HCT116 (cell line): Measurements from ENCODE around the gene CSF1R. TPM values are rescaled to one million over a fixed set of nuclear protein-coding genes. Genes with fewer than 3 reads are reported as not detected.

Source experiments
- ATAC-seq: fragments of 200-7000 bp; cut with Tn5 transposase; 2 replicates; pipeline ENCODE4 v1.9.1; 2020; ENCODE audit warnings: mild to moderate bottlenecking, moderate library complexity
- BruUV-seq: library from RNA; stranded (reverse); fragments of 400-500 nt; replicated peaks from 2 replicates; lab custom pipeline; 2021; lab: Mats Ljungman, UMichigan
- CTCF ChIA-PET: fragments of 300-600 bp; sonication (Branson Sonifier 250); formaldehyde crosslinking; loops from one replicate; lab custom pipeline; 2021; ENCODE audit warnings: antibody characterized with exemption; lab: Charles Lee
- POLR2A ChIA-PET: fragments of 300-600, 350-600 bp; sonication (Branson Sonifier 250); formaldehyde crosslinking; loops from one replicate; lab custom pipeline; 2021; ENCODE audit warnings: antibody characterized with exemption; lab: Charles Lee
- RAD21 ChIA-PET, 2 experiments: fragments of 300-600 bp; sonication (Branson Sonifier 250); formaldehyde crosslinking; loops; one replicate each; lab custom pipeline; 2023; ENCODE audit warnings: low total read pairs in 2 of 2; ENCODE audit not compliant: uncharacterized antibody in 2 of 2, unreplicated experiment in 2 of 2, low non-redundant PET in 1 of 2; lab: Charles Lee
- DNase-seq: peaks from one replicate; pipeline ENCODE4 v3.0.0-alpha.2; 2010; ENCODE audit warnings: low read depth, low spot score
- H2AFZ ChIP-seq: fragments of 200-600 bp; shearing (Covaris generic), sonication (generic); 2 replicates; pipeline ENCODE4 v1.6.1; 2017; ENCODE audit warnings: low read depth, mixed run types, mixed read lengths, antibody characterized with exemption, low read length; ENCODE audit not compliant: poor library complexity, severe bottlenecking
- H3K27ac ChIP-seq: 2 replicates; pipeline ENCODE4 v1.5.1; 2012; ENCODE audit warnings: low read depth, low read length
- H3K27me3 ChIP-seq: fragments of 200-600 bp; sonication (generic); 2 replicates; pipeline ENCODE4 v1.6.1; 2016; ENCODE audit warnings: mixed run types, low read length, mixed read lengths; ENCODE audit not compliant: insufficient read depth
- H3K36me3 ChIP-seq, 2 experiments: fragments of 200-500 bp in 1 of 2; fragments of 200-600 bp in 1 of 2; sonication (Bioruptor generic) in 1 of 2; sonication (generic) in 1 of 2; 2 replicates each; pipeline versions ENCODE4 v1.5.1 to v1.6.1; 2014 to 2016; ENCODE audit warnings: low read length in 2 of 2, inconsistent platforms in 1 of 2, mixed read lengths in 1 of 2, mixed run types in 1 of 2; ENCODE audit not compliant: insufficient read depth in 2 of 2, control insufficient read depth in 1 of 2
- H3K4me1 ChIP-seq, 2 experiments: fragments of 200-600 bp in 1 of 2; sonication (generic) in 1 of 2; 2 replicates each; pipeline versions ENCODE4 v1.5.1 to v1.6.1; 2012 to 2017; ENCODE audit warnings: low read length in 2 of 2, inconsistent platforms in 1 of 2, mild to moderate bottlenecking in 1 of 2, mixed read lengths in 1 of 2, mixed run types in 1 of 2, moderate library complexity in 1 of 2; ENCODE audit not compliant: insufficient read depth in 2 of 2, control insufficient read depth in 1 of 2
- H3K4me2 ChIP-seq: fragments of 200-600 bp; sonication (generic); 2 replicates; pipeline ENCODE4 v1.6.1; 2017; ENCODE audit warnings: mixed run types, low read length, mixed read lengths
- H3K4me3 ChIP-seq, 2 experiments: fragments of 200-600 bp in 1 of 2; sonication (generic) in 1 of 2; replicated peaks in 1 of 2; 2 replicates each; pipeline ENCODE4 v1.5.1; 2011 to 2016; ENCODE audit warnings: low read length in 2 of 2, control low read depth in 1 of 2, low read depth in 1 of 2, mild to moderate bottlenecking in 1 of 2, mixed read lengths in 1 of 2, mixed run types in 1 of 2
- H3K79me2 ChIP-seq: fragments of 200-600 bp; sonication (generic); 2 replicates; pipeline ENCODE4 v1.6.1; 2017; ENCODE audit warnings: mild to moderate bottlenecking, mixed run types, low read length, moderate library complexity, mixed read lengths; ENCODE audit not compliant: insufficient read depth
- H3K9ac ChIP-seq: fragments of 200-600 bp; sonication (generic); 2 replicates; pipeline ENCODE4 v1.6.1; 2016; ENCODE audit warnings: low read length, mixed read lengths
- H3K9me2 ChIP-seq: fragments of 200-600 bp; sonication (generic), shearing (Covaris generic); 2 replicates; pipeline ENCODE4 v1.6.1; 2017; ENCODE audit warnings: mixed run types, mild to moderate bottlenecking, moderate library complexity; ENCODE audit not compliant: insufficient read depth
- H3K9me3 ChIP-seq, 2 experiments: fragments of 200-500 bp in 1 of 2; fragments of 200-600 bp in 1 of 2; sonication (Bioruptor generic) in 1 of 2; sonication (generic) in 1 of 2; 2 replicates each; pipeline ENCODE4 v1.6.1; 2014 to 2017; ENCODE audit warnings: low read length in 2 of 2, mixed read lengths in 2 of 2, inconsistent platforms in 1 of 2, low read depth in 1 of 2, mild to moderate bottlenecking in 1 of 2, mixed run types in 1 of 2, moderate library complexity in 1 of 2; ENCODE audit not compliant: control insufficient read depth in 1 of 2, insufficient read depth in 1 of 2
- H4K20me1 ChIP-seq: fragments of 200-600 bp; sonication (generic), shearing (Covaris generic); 2 replicates; pipeline ENCODE4 v1.6.1; 2017; ENCODE audit warnings: mixed run types, mild to moderate bottlenecking, moderate library complexity; ENCODE audit not compliant: insufficient read depth
- CEBPB ChIP-seq: IDR thresholded peaks from 2 replicates; pipeline ENCODE4 v1.6.1; 2012; ENCODE audit warnings: low read depth
- CTCF ChIP-seq, 3 experiments: fragments of 200-600 bp in 1 of 3; sonication (generic) in 1 of 3; IDR thresholded peaks in 2 of 3; conservative IDR thresholded peaks in 1 of 3; 2 replicates each; pipeline ENCODE4 v1.5.1; 2012 to 2017; ENCODE audit warnings: low read depth in 2 of 3, low read length in 2 of 3, antibody characterized with exemption in 1 of 3, borderline replicate concordance in 1 of 3, control low read depth in 1 of 3, mild to moderate bottlenecking in 1 of 3, mixed read lengths in 1 of 3, mixed run types in 1 of 3, moderate library complexity in 1 of 3; ENCODE audit not compliant: insufficient read depth in 1 of 3
- EGR1 ChIP-seq: IDR thresholded peaks from 2 replicates; pipeline ENCODE4 v1.6.1; 2012; ENCODE audit warnings: low read depth
- ELF1 ChIP-seq: IDR thresholded peaks from 2 replicates; pipeline ENCODE4 v1.6.1; 2012; ENCODE audit warnings: low read depth, borderline replicate concordance
- FOSL1 ChIP-seq: IDR thresholded peaks from 2 replicates; pipeline ENCODE4 v1.6.1; 2012; ENCODE audit warnings: low read depth
- POLR2A ChIP-seq: IDR thresholded peaks from 2 replicates; pipeline ENCODE4 v1.7.0; 2011; ENCODE audit warnings: borderline replicate concordance; ENCODE audit not compliant: insufficient read depth, insufficient read length; ENCODE audit errors: extremely low read depth
- POLR2AphosphoS5 ChIP-seq: IDR thresholded peaks from 2 replicates; pipeline ENCODE4 v1.6.1; 2011; ENCODE audit warnings: mild to moderate bottlenecking, low read depth, low read length, moderate library complexity
- RAD21 ChIP-seq: IDR thresholded peaks from 2 replicates; pipeline ENCODE4 v1.6.1; 2012; ENCODE audit warnings: low read depth, mild to moderate bottlenecking
- SIN3A ChIP-seq: IDR thresholded peaks from 2 replicates; pipeline ENCODE4 v1.6.1; 2012; ENCODE audit warnings: low read depth
- SP1 ChIP-seq: IDR thresholded peaks from 2 replicates; pipeline ENCODE4 v1.6.1; 2012; ENCODE audit warnings: low read depth
- SRF ChIP-seq: IDR thresholded peaks from 2 replicates; pipeline ENCODE4 v1.6.1; 2012; ENCODE audit warnings: low read depth
- TCF7L2 ChIP-seq: IDR thresholded peaks from 2 replicates; pipeline ENCODE4 v1.7.0; 2011; ENCODE audit warnings: borderline replicate concordance, inconsistent platforms; ENCODE audit not compliant: insufficient read depth, insufficient read length; ENCODE audit errors: extremely low read depth
- YY1 ChIP-seq: IDR thresholded peaks from 2 replicates; pipeline ENCODE4 v1.6.1; 2011; ENCODE audit warnings: low read length, low read depth, moderate library complexity, mild to moderate bottlenecking; ENCODE audit not compliant: insufficient replicate concordance; ENCODE audit errors: extremely low read depth
- ZBTB33 ChIP-seq: IDR thresholded peaks from 2 replicates; pipeline ENCODE4 v1.6.1; 2011; ENCODE audit warnings: mild to moderate bottlenecking, low read length, moderate library complexity; ENCODE audit not compliant: insufficient replicate concordance; ENCODE audit errors: extremely low read depth
- intact Hi-C: fragments of 100-400 bp; cut with micrococcal nuclease; formaldehyde crosslinking; loops from 2 replicates; pipeline ENCODE4 v1.10.0; 2022
- total RNA-seq: library from RNA; stranded (reverse); gene quantifications from one replicate; pipeline ENCODE4 v1.2.1, GENCODE V29; 2021; ENCODE audit not compliant: unreplicated experiment

The CSF1R gene
- total RNA-seq, 1 experiment from 2014 or later = 0.17 TPM

- Histone ChIP-seq H3K9me3 (no peaks in the 10 kb centered on the region), H2AFZ (no peak overlapping the region), H4K20me1 (no peaks in the 10 kb centered on the region), H3K4me3 (no peak overlapping the region), H3K9me2 (no peaks in the 10 kb centered on the region), H3K9ac (no peak overlapping the region), H3K36me3 (no peaks in the 10 kb centered on the region), H3K79me2 (no peaks in the 10 kb centered on the region), H3K27ac (no peak overlapping the region), H3K4me1 (peaks cover 0 to 7% of the 10 kb centered on the region in 2 experiments; a peak in 2 of 4 replicates), H3K27me3 (no peaks in the 10 kb centered on the region), H3K4me2 (no peak overlapping the region)
- no peak for DNase-seq
- BruUV-seq = no TSS peak
- no peak for ATAC-seq
- ChIA-PET RAD21 (no interaction called here), CTCF (no interaction called here), POLR2A (no interaction called here)
- intact Hi-C loops = no loop called here
- TF ChIP-seq ZBTB33 (no peak), CEBPB (no peak), FOSL1 (no peak), ELF1 (no peak), POLR2A (no peak), EGR1 (no peak), RAD21 (no peak), SIN3A (no peak), TCF7L2 (no peak), POLR2AphosphoS5 (no peak), SRF (no peak), SP1 (no peak), CTCF (IDR thresholded peaks at IDR 0.05 in 2 of 3, conservative IDR thresholded peaks at IDR 0.05 in 1 of 3; ENCODE audit: borderline replicate concordance in 1 of 3, insufficient read depth in 1 of 3, low read depth in 2 of 3, low read length in 2 of 3) (no peak), YY1 (no peak)
Measured at GRCh38 chr5:150105928-150106615, 19.7 kb upstream of the CSF1R start.
